GM21576 (cell line): ENCODE results near the gene STYK1.

Experiments
- ATAC-seq: cut with Tn5 transposase; IDR thresholded peaks from one replicate; pipeline ENCODE4 v1.9.1; 2021; ENCODE audit warnings: mild to moderate bottlenecking, moderate library complexity; ENCODE audit not compliant: unreplicated experiment

STYK1 gene

GRCh38 chr12:10673659-10674384 lies at the start of gene STYK1:
STYK1 (minus strand) TSS chr12:10674052; CDS start chr12:10634618, 39,434 bp downstream.
- peak; percentile 54 for ATAC-seq

GRCh38 chr12:10722905-10723746 lies 49.3 kb upstream of the STYK1 start, which contains the start of gene YBX3:
YBX3 (minus strand) TSS chr12:10723323; CDS start chr12:10723111, 212 bp downstream.
- peak; percentile 48 for ATAC-seq

GRCh38 chr12:10722502-10722904 lies 48.7 kb upstream of the STYK1 start:
- peak; percentile 37 for ATAC-seq

- ATAC-seq, result peak; percentile 39
These were observed 48.0 kb upstream of the STYK1 start for GRCh38 chr12:10721651-10722501.

- no peak for ATAC-seq
These were observed 47.3 kb upstream of the STYK1 start for GRCh38 chr12:10720974-10721650.

- ATAC-seq, result no peak
These were observed 45.6 kb upstream of the STYK1 start for GRCh38 chr12:10719482-10719881.

- no peak for ATAC-seq
These were observed 44.5 kb upstream of the STYK1 start for GRCh38 chr12:10718279-10718821.

GRCh38 chr12:10717410-10717809 lies 43.6 kb upstream of the STYK1 start:
- no peak for ATAC-seq

- ATAC-seq, result no peak
These were observed 43.0 kb upstream of the STYK1 start for GRCh38 chr12:10716704-10717315.

GRCh38 chr12:10716277-10716676 lies 42.4 kb upstream of the STYK1 start:
- ATAC-seq, result no peak

GRCh38 chr12:10715491-10715890 lies 41.6 kb upstream of the STYK1 start:
- ATAC-seq, result no peak

- ATAC-seq, result no peak
These were observed 36.0 kb upstream of the STYK1 start for GRCh38 chr12:10709808-10710207.

GRCh38 chr12:10708862-10709261 lies 35.0 kb upstream of the STYK1 start:
- no peak for ATAC-seq

- ATAC-seq, result no peak
These were observed 31.8 kb upstream of the STYK1 start for GRCh38 chr12:10705655-10706054.

GRCh38 chr12:10701843-10702242 lies 28.0 kb upstream of the STYK1 start:
- no peak for ATAC-seq

GRCh38 chr12:10701131-10701681 lies 27.4 kb upstream of the STYK1 start:
- no peak for ATAC-seq

GRCh38 chr12:10700581-10700980 lies 26.7 kb upstream of the STYK1 start:
- ATAC-seq, result no peak

GRCh38 chr12:10697862-10698261 lies 24.0 kb upstream of the STYK1 start:
- no peak for ATAC-seq

GRCh38 chr12:10697156-10697555 lies 23.3 kb upstream of the STYK1 start:
- ATAC-seq, result no peak
